Neural progenitor cell (in vitro differentiated cells): ENCODE results near the gene MPC2. TPM values are rescaled to one million over a fixed set of nuclear protein-coding genes. Genes with fewer than 3 reads are reported as not detected.

Experiments
- DNase-seq: peaks from one replicate; pipeline ENCODE4 v3.0.0-alpha.2; 2016; ENCODE audit warnings: low spot score
- H2AFZ ChIP-seq: fragments of 200-600 bp; sonication (generic); replicated peaks from 2 replicates; pipeline ENCODE4 v1.6.1; 2016; ENCODE audit warnings: antibody characterized with exemption
- H3F3A ChIP-seq: fragments of 200-600 bp; sonication (generic); 2 replicates; pipeline ENCODE4 v1.6.1; 2016; ENCODE audit warnings: antibody characterized with exemption, low read depth
- H3K27ac ChIP-seq: fragments of 200-600 bp; sonication (generic); 2 replicates; pipeline ENCODE4 v1.5.1; 2016; ENCODE audit warnings: mild to moderate bottlenecking
- H3K27me3 ChIP-seq: fragments of 200-600 bp; sonication (generic); 2 replicates; pipeline ENCODE4 v1.6.1; 2016; ENCODE audit warnings: mild to moderate bottlenecking, moderate library complexity
- H3K36me3 ChIP-seq: fragments of 200-600 bp; sonication (generic); 2 replicates; pipeline ENCODE4 v1.5.1; 2016
- H3K4me1 ChIP-seq: fragments of 200-600 bp; sonication (generic); 2 replicates; pipeline ENCODE4 v1.6.1; 2016; ENCODE audit warnings: mixed run types
- H3K4me2 ChIP-seq: fragments of 200-600 bp; sonication (generic); 2 replicates; pipeline ENCODE4 v1.6.1; 2016
- H3K4me3 ChIP-seq: fragments of 200-600 bp; sonication (generic); 2 replicates; pipeline ENCODE4 v1.5.1; 2016
- H3K79me2 ChIP-seq: fragments of 200-600 bp; sonication (generic); 2 replicates; pipeline ENCODE4 v1.6.1; 2016; ENCODE audit warnings: low read depth
- H3K9ac ChIP-seq: fragments of 200-600 bp; sonication (generic); 2 replicates; pipeline ENCODE4 v1.6.1; 2016
- H3K9me3 ChIP-seq: fragments of 200-600 bp; sonication (generic); 2 replicates; pipeline ENCODE4 v1.5.1; 2016; ENCODE audit warnings: low read depth
- H4K20me1 ChIP-seq: fragments of 200-600 bp; sonication (generic); 2 replicates; pipeline ENCODE4 v1.6.1; 2016; ENCODE audit warnings: low read depth
- H3K27ac Mint-ChIP-seq: 3 replicates; pipeline ENCODE4 v1.8.0; 2021; ENCODE audit warnings: mixed read lengths
- H3K27me3 Mint-ChIP-seq: 2 replicates; pipeline ENCODE4 v1.8.0; 2022; ENCODE audit warnings: low read depth, mild to moderate bottlenecking, inconsistent platforms, moderate library complexity, mixed read lengths; ENCODE audit not compliant: insufficient read depth
- H3K36me3 Mint-ChIP-seq: 3 replicates; pipeline ENCODE4 v1.8.0; 2021; ENCODE audit warnings: mixed read lengths
- H3K4me1 Mint-ChIP-seq: 3 replicates; pipeline ENCODE4 v1.8.0; 2021; ENCODE audit warnings: mixed read lengths
- H3K4me3 Mint-ChIP-seq: 3 replicates; pipeline ENCODE4 v1.8.0; 2021; ENCODE audit warnings: mild to moderate bottlenecking, moderate library complexity, mixed read lengths
- H3K9me3 Mint-ChIP-seq: 3 replicates; pipeline ENCODE4 v1.8.0; 2020; ENCODE audit warnings: mixed read lengths
- EZH2 ChIP-seq: fragments of 200-600 bp; sonication (generic); IDR thresholded peaks from 2 replicates; pipeline ENCODE4 v1.6.1; 2017; ENCODE audit warnings: antibody characterized with exemption, mild to moderate bottlenecking, moderate library complexity
- EZH2phosphoT487 ChIP-seq: fragments of 200-600 bp; sonication (generic); IDR thresholded peaks from 2 replicates; pipeline ENCODE4 v1.6.1; 2017; ENCODE audit warnings: antibody characterized with exemption
- total RNA-seq: library from RNA; depleted of rRNA; stranded (reverse); fragments of >200 nt; gene quantifications from 2 replicates; pipeline ENCODE4 v1.2.3, GENCODE V29; 2015; ENCODE audit warnings: low replicate concordance
- TF ChIP-seq, protein P1 (sequence below): fragments of 200-600 bp; sonication (generic); IDR thresholded peaks from 2 replicates; pipeline ENCODE4 v1.5.1; 2017; ENCODE audit warnings: antibody characterized with exemption, mild to moderate bottlenecking

MPC2 gene
- total RNA-seq, 1 donor from 2014 or later = 56.8 TPM

DNA sequence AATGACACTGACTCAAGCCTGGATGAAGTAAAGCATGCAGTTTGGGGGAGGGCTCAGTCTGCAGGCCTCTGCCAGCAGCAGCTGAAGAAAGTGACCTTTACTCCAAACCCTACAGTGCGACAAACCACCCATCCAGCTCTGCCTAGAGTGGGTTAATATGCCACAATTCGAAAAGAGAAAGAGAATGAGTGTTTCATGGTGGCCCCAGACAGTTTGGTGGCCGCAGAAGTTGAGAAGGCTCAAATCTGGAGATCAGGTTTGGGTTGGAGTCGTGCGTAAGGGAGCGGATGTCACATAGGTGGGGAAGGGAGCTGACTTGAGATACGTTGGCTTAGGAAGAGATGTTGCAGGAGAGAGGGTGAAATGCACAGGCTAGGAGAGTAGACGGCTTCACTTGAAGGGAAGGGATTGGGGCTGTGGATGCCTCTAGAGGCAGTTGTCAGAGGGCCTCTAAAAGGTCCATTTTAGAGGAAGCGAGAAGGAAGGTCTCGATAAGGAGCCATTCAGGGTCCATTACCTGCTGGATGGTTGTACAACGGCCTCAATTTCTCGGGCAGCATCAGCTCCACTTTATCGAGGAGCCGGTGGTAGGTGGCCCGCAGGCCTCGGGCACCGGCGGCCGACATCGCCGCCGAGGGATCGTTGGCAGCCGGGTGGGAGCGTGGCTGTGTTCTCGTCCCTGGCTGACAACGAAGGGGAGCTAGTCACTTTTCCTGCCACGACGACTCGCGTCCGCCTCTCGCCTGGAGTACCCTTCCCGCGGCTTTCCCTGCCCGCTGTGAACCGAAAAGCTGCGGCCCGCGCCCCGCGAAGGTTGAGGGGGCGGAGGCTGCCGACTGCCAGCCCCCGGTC, 1.4 kb downstream of the MPC2 start:
- Mint-ChIP-seq H3K4me1 (peaks cover 21% of the 10 kb centered on the region), H3K27ac (peak overlapping the region; percentile 97), H3K4me3 (peak overlapping the region; percentile 97), H3K9me3 (no peaks in the 10 kb centered on the region), H3K36me3 (peaks cover 2% of the 10 kb centered on the region), H3K27me3 (no peaks in the 10 kb centered on the region)
- no peak overlapping the region for H3K27ac ChIP-seq
- H3K36me3 ChIP-seq = no peaks in the 10 kb centered on the region
- peak overlapping the region; percentile 65 for H2AFZ ChIP-seq
- H4K20me1 ChIP-seq = peaks cover 4% of the 10 kb centered on the region
- peaks cover 53% of the 10 kb centered on the region for H3K79me2 ChIP-seq
- H3K27me3 ChIP-seq = no peaks in the 10 kb centered on the region
- peak overlapping the region; percentile 80 for H3K4me2 ChIP-seq
- H3F3A ChIP-seq = peaks cover 29% of the 10 kb centered on the region
- DNase-seq = no peak
- TF ChIP-seq EZH2 (peak; percentile 8), EZH2phosphoT487 (no peak)
- H3K9ac ChIP-seq = peak overlapping the region; percentile 57
- H3K9me3 ChIP-seq = no peaks in the 10 kb centered on the region
- H3K4me1 ChIP-seq = peaks cover 17% of the 10 kb centered on the region
- H3K4me3 ChIP-seq = peak overlapping the region; percentile 81

GRCh38 chr1:167934426-167935215, 2.3 kb downstream of the MPC2 start:
- TF ChIP-seq, protein P1, sequence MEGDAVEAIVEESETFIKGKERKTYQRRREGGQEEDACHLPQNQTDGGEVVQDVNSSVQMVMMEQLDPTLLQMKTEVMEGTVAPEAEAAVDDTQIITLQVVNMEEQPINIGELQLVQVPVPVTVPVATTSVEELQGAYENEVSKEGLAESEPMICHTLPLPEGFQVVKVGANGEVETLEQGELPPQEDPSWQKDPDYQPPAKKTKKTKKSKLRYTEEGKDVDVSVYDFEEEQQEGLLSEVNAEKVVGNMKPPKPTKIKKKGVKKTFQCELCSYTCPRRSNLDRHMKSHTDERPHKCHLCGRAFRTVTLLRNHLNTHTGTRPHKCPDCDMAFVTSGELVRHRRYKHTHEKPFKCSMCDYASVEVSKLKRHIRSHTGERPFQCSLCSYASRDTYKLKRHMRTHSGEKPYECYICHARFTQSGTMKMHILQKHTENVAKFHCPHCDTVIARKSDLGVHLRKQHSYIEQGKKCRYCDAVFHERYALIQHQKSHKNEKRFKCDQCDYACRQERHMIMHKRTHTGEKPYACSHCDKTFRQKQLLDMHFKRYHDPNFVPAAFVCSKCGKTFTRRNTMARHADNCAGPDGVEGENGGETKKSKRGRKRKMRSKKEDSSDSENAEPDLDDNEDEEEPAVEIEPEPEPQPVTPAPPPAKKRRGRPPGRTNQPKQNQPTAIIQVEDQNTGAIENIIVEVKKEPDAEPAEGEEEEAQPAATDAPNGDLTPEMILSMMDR = no peak
- TF ChIP-seq EZH2 (no peak), EZH2phosphoT487 (no peak)
- Mint-ChIP-seq H3K36me3 (peaks cover 2% of the 10 kb centered on the region), H3K27me3 (no peaks in the 10 kb centered on the region), H3K9me3 (no peaks in the 10 kb centered on the region), H3K4me1 (peaks cover 21% of the 10 kb centered on the region), H3K27ac (peak overlapping the region; percentile 97), H3K4me3 (peak overlapping the region; percentile 97)
- Histone ChIP-seq H3K79me2 (peaks cover 47% of the 10 kb centered on the region), H3K36me3 (no peaks in the 10 kb centered on the region), H3K9ac (peak overlapping the region; percentile 57), H3K4me3 (peak overlapping the region; percentile 81), H3K4me2 (peak overlapping the region; percentile 80), H2AFZ (no peak overlapping the region), H3F3A (peaks cover 29% of the 10 kb centered on the region), H3K9me3 (no peaks in the 10 kb centered on the region), H3K4me1 (peaks cover 17% of the 10 kb centered on the region), H4K20me1 (peaks cover 4% of the 10 kb centered on the region), H3K27ac (no peak overlapping the region), H3K27me3 (no peaks in the 10 kb centered on the region)
- no peak for DNase-seq

DNA sequence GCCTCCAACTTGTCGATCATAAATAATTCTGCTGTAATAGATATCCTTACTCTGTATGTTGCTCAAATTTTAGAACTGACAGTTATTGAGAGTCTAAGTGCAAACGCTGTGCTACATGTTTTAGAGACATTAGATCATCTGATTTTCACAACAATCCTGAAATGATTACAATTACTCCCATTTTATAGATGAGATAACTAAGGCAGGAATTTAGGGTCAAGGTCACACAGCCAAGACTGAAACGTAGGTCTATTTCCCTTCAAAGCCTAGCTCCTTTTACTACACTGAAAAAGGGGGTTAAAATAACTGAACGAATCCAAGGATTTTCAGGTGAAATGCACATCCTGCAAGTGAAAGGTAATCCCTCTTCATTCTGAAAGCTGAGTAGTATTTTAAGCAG, 3.1 kb downstream of the MPC2 start:
- H3K4me3 Mint-ChIP-seq = no peak overlapping the region
- H3K27ac Mint-ChIP-seq = no peak overlapping the region
- H3K79me2 ChIP-seq = peaks cover 39% of the 10 kb centered on the region

More for the DNA sequence above, 3.1 kb downstream of the MPC2 start:
- Histone ChIP-seq H3F3A (peaks cover 29% of the 10 kb centered on the region), H3K4me1 (peaks cover 17% of the 10 kb centered on the region), H3K27me3 (no peaks in the 10 kb centered on the region), H3K27ac (no peak overlapping the region), H3K9me3 (no peaks in the 10 kb centered on the region), H3K4me3 (no peak overlapping the region), H3K9ac (no peak overlapping the region), H4K20me1 (peaks cover 4% of the 10 kb centered on the region), H3K4me2 (peak overlapping the region; percentile 80), H3K36me3 (no peaks in the 10 kb centered on the region), H2AFZ (no peak overlapping the region)
- peaks cover 2% of the 10 kb centered on the region for H3K36me3 Mint-ChIP-seq
- H3K27me3 Mint-ChIP-seq = no peaks in the 10 kb centered on the region
- no peak for DNase-seq
- H3K4me1 Mint-ChIP-seq = peaks cover 21% of the 10 kb centered on the region
- H3K9me3 Mint-ChIP-seq = no peaks in the 10 kb centered on the region
- TF ChIP-seq EZH2 = no peak
- TF ChIP-seq EZH2phosphoT487 = no peak
- TF ChIP-seq, protein P1 = no peak
